Pancreas (tissue), 10 donors: ENCODE data around the gene MIOX. TPM values are rescaled to one million over a fixed set of nuclear protein-coding genes. Genes with fewer than 3 reads are reported as not detected.

Source experiments
- ATAC-seq, 4 donors: fragments of 200-7000 bp; cut with Tn5 transposase; one replicate each; pipeline versions ENCODE4 v1.8.0 to v1.9.1; 2020; ENCODE audit warnings: mild to moderate bottlenecking in 4 of 4, moderate library complexity in 4 of 4
- DNase-seq, 6 donors: peaks; one replicate each; pipeline ENCODE4 v3.0.0-alpha.2; 2020
- FAIRE-seq: peaks from 2 replicates; lab custom pipeline; 2012; peaks lifted over from hg19 to GRCh38; lab: Jason Lieb, UNC
- H3K27ac ChIP-seq, 4 donors: fragments of 200-600 bp; sonication (generic); 1 replicate in 3 of 4; 2 replicates in 1 of 4; pipeline versions ENCODE4 v1.5.0 to v1.8.0; 2020
- H3K27me3 ChIP-seq, 4 donors: fragments of 200-600 bp; one replicate each; pipeline ENCODE4 v1.8.0; 2021
- H3K36me3 ChIP-seq, 3 donors: fragments of 200-600 bp; sonication (generic) in 1 of 3; one replicate each; pipeline versions ENCODE4 v1.5.0 to v1.8.0; 2020 to 2021
- H3K4me1 ChIP-seq, 3 donors: fragments of 200-600 bp; one replicate each; pipeline ENCODE4 v1.8.0; 2021
- H3K4me3 ChIP-seq, 4 donors: fragments of 200-600 bp; sonication (generic) in 2 of 4; one replicate each; pipeline versions ENCODE4 v1.5.0 to v1.8.0; 2020 to 2021
- H3K9me3 ChIP-seq, 4 donors: fragments of 200-600 bp; one replicate each; pipeline ENCODE4 v1.8.0; 2021
- WGBS, 2 donors: extraction: QIAGEN DNeasy Blood & Tissue Kit; methylation state at CpG; one replicate each; pipeline ENCODE4 v1.1.7; 2013; 5-methylcytosine and 5-hydroxymethylcytosine counted together
- intact Hi-C, 3 donors: fragments of 100-400 bp; cut with DNase I; formaldehyde crosslinking; loops; one replicate each; pipeline versions ENCODE4 v1.11.1 to v1.14.2; 2022
- polyA plus RNA-seq, 2 donors: library from polyadenylated mRNA; stranded (reverse); fragments of 200-250 nt; gene quantifications; one replicate each; pipeline ENCODE4 v1.2.3, GENCODE V29; 2013
- total RNA-seq, 6 donors: library from RNA; stranded (reverse); fragmentation: NEBNext Ultra II Directional in 4 of 6; extraction: Animal tissue kit (Norgen Biotek cat#: 25700) in 4 of 6; gene quantifications; one replicate each; pipeline versions ENCODE4 v1.2.1 to v1.2.4, GENCODE V29; 2021 to 2023
- TF ChIP-seq, protein P1 (sequence below), 4 donors: fragments of 200-600 bp; sonication (generic) in 3 of 4; IDR thresholded peaks; one replicate each; pipeline versions ENCODE4 v1.5.0 to v1.8.0; 2021; ENCODE audit warnings: antibody characterized with exemption in 4 of 4
- donor health status: healthy with polysubstance abuse.
- donor health status: DM: no; HTN: no; CAD: no; lungs with moderate emphysema.
- donor health status: DM: no; HTN: no; CAD: no.
- donor health status: control.
- donor health status: control.
- donor health status: Bipolar disorder and iron deficiency.
- donor health status: DM: yes; HTN: yes; CAD: no.
- donor health status: DM: no; HTN: no; CAD: no.
- donor health status: DM: no; HTN: no; CAD: no.
- donor health status: DM: yes; HTN: yes; CAD: no.

MIOX gene
- total and polyA plus RNA-seq, 8 donors: 0.40 to 2.9 (median 0.54) TPM; not detected in 3

GRCh38 chr22:50471197-50471847 is 15.3 kb upstream of the MIOX start:
- Histone ChIP-seq H3K4me3 (no peak overlapping the region), H3K9me3 (no peaks in the 10 kb centered on the region), H3K27me3 (no peaks in the 10 kb centered on the region), H3K4me1 (peaks cover 26 to 39% (median 33%) of the 10 kb centered on the region in 3 donors), H3K27ac (no peak overlapping the region), H3K36me3 (peaks cover 0 to 16% (median 11%) of the 10 kb centered on the region in 3 donors)
- TF ChIP-seq, protein P1, sequence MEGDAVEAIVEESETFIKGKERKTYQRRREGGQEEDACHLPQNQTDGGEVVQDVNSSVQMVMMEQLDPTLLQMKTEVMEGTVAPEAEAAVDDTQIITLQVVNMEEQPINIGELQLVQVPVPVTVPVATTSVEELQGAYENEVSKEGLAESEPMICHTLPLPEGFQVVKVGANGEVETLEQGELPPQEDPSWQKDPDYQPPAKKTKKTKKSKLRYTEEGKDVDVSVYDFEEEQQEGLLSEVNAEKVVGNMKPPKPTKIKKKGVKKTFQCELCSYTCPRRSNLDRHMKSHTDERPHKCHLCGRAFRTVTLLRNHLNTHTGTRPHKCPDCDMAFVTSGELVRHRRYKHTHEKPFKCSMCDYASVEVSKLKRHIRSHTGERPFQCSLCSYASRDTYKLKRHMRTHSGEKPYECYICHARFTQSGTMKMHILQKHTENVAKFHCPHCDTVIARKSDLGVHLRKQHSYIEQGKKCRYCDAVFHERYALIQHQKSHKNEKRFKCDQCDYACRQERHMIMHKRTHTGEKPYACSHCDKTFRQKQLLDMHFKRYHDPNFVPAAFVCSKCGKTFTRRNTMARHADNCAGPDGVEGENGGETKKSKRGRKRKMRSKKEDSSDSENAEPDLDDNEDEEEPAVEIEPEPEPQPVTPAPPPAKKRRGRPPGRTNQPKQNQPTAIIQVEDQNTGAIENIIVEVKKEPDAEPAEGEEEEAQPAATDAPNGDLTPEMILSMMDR (IDR thresholded peaks at IDR 0.05): no peak
- no peak for FAIRE-seq
- 79 to 81% methylated on average over 21 of the region's 21 CpGs for WGBS, 2 donors
- ATAC-seq: no peak
- DNase-seq: peak in 1 of 6 donors; percentile 48
- intact Hi-C loops: no loop called here

DNA sequence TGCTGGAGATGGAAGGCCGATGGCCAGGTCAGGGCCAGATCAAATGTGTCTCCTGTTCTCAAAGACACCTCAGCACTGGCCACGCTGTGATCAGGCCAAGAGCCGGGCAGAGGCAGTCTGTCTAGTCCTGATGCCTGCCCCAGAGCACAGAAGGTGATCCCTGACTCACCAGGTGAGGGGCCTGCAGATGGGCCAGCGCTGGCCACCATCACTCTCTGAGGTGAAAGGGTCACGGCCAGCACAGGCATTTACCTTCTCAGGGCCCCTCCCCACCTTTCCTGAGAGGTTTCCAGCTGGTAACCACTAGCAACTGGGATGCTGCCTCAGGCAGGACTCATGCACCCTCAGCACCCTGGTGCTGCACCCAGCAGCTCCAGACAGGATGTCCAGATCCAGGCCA is 14.7 kb upstream of the MIOX start:
- WGBS, 2 donors: 72 to 81% methylated on average over 5 of the region's 5 CpGs
- DNase-seq: peak in 1 of 6 donors; percentile 60
- Histone ChIP-seq H3K4me3 (no peak overlapping the region), H3K27me3 (no peaks in the 10 kb centered on the region), H3K9me3 (no peaks in the 10 kb centered on the region), H3K4me1 (peaks cover 26 to 39% (median 33%) of the 10 kb centered on the region in 3 donors), H3K36me3 (peaks cover 0 to 9% (median 4%) of the 10 kb centered on the region in 3 donors), H3K27ac (no peak overlapping the region)
- intact Hi-C loops: no loop called here
- ATAC-seq: no peak
- no peak for FAIRE-seq
- TF ChIP-seq, protein P1 (IDR thresholded peaks at IDR 0.05): no peak

GRCh38 chr22:50473088-50473487 is 13.6 kb upstream of the MIOX start:
- TF ChIP-seq, protein P1 (IDR thresholded peaks at IDR 0.05): peak in 1 of 4 donors; percentile 23
- DNase-seq (peak in 2 of 6 donors; percentile 43 to 71), FAIRE-seq (no peak), ATAC-seq (peak in 1 of 4 donors; percentile 9)
- 65 to 68% methylated on average over 6 of the region's 6 CpGs for WGBS, 2 donors
- Histone ChIP-seq H3K4me3 (peak overlapping the region in 2 of 4 donors; percentile 84 to 89), H3K27me3 (no peaks in the 10 kb centered on the region), H3K4me1 (peaks cover 26 to 39% (median 33%) of the 10 kb centered on the region in 3 donors), H3K27ac (no peak overlapping the region), H3K9me3 (no peaks in the 10 kb centered on the region), H3K36me3 (no peaks in the 10 kb centered on the region)
- intact Hi-C loops: no loop called here

- FAIRE-seq: no peak
- no peaks in the 10 kb centered on the region for H3K9me3 ChIP-seq
These were observed 12.6 kb upstream of the MIOX start for GRCh38 chr22:50473855-50474671.

More at GRCh38 chr22:50473855-50474671, 12.6 kb upstream of the MIOX start:
- Histone ChIP-seq H3K4me3 (peak overlapping the region; percentile 57 to 89 (median 74)), H3K27me3 (no peaks in the 10 kb centered on the region), H3K36me3 (no peaks in the 10 kb centered on the region), H3K27ac (peak overlapping the region; percentile 34 to 48 (median 44)), H3K4me1 (peaks cover 26 to 39% (median 33%) of the 10 kb centered on the region in 3 donors)
- ATAC-seq: peak; percentile 41 to 57 (median 50)
- peak in 5 of 6 donors; percentile 42 to 87 (median 65) for DNase-seq
- intact Hi-C loops: no loop called here
- TF ChIP-seq, protein P1 (IDR thresholded peaks at IDR 0.05): no peak
- 2 to 6% methylated on average over 32 to 62 of the region's 62 CpGs for WGBS, 2 donors
